ENCODE measurements around the gene HEMGN.

DNA sequence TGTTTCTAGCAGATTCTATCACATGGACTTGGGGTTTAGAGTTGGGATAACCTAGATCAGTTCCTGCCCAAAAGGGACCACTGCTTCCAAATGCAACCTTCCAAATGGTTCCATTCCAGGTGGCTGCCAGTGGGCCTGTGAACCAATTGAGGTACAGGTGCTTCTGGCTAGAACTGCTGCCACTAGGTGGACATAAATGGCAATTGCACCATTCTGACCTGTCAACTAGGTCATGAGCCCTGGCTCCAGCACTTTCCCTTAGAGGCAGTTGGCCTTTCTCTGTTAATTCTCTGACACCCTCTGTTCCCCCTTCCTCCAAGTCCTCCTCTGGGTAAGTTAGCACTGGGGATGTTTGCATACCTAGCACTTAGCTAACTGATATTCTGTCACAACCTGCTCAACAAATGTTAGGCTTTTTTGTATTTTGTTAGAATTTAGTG is 16.6 kb upstream of the HEMGN start:
- peak; percentile 40; the same call in 1 of the 2 replicates for TF ChIP-seq CTCF (IDR thresholded peaks at IDR 0.05)
- TF ChIP-seq, protein P1, sequence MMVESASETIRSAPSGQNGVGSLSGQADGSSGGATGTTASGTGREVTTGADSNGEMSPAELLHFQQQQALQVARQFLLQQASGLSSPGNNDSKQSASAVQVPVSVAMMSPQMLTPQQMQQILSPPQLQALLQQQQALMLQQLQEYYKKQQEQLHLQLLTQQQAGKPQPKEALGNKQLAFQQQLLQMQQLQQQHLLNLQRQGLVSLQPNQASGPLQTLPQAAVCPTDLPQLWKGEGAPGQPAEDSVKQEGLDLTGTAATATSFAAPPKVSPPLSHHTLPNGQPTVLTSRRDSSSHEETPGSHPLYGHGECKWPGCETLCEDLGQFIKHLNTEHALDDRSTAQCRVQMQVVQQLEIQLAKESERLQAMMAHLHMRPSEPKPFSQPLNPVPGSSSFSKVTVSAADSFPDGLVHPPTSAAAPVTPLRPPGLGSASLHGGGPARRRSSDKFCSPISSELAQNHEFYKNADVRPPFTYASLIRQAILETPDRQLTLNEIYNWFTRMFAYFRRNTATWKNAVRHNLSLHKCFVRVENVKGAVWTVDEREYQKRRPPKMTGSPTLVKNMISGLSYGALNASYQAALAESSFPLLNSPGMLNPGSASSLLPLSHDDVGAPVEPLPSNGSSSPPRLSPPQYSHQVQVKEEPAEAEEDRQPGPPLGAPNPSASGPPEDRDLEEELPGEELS (CRISPR knock-in tag; IDR thresholded peaks at IDR 0.05), result no peak
- no peak for TF ChIP-seq SMAD3 (CRISPR knock-in tag; IDR thresholded peaks at IDR 0.05; ENCODE audit: borderline replicate concordance)
- no peak for TF ChIP-seq ZNF317 (CRISPR knock-in tag; IDR thresholded peaks at IDR 0.05; ENCODE audit: borderline replicate concordance, low read depth)
- no peak for TF ChIP-seq CREB1 (CRISPR knock-in tag; IDR thresholded peaks at IDR 0.05)
- TF ChIP-seq ZNF416 (CRISPR knock-in tag; IDR thresholded peaks at IDR 0.05), result no peak
- no peak for TF ChIP-seq FOXP1 (CRISPR knock-in tag; IDR thresholded peaks at IDR 0.05; ENCODE audit: borderline replicate concordance)
- no peak for TF ChIP-seq ATF2 (CRISPR knock-in tag; IDR thresholded peaks at IDR 0.05; ENCODE audit: borderline replicate concordance, low read depth)
- TF ChIP-seq CBFB (CRISPR knock-in tag; IDR thresholded peaks at IDR 0.05; ENCODE audit: low read depth), result no peak
- no peak for TF ChIP-seq MAX (CRISPR knock-in tag; IDR thresholded peaks at IDR 0.05)
